HepG2 (cell line): ENCODE measurements around the gene KLC4. TPM values are rescaled to one million over a fixed set of nuclear protein-coding genes. Genes with fewer than 3 reads are reported as not detected.

Experiments used
- AKAP8 ChIP-seq: sonication (generic); formaldehyde crosslinking; IDR thresholded peaks from 2 replicates; pipeline ENCODE4 v1.5.1; 2020; ENCODE audit warnings: mild to moderate bottlenecking, missing genetic modification reagents
- ELF1 ChIP-seq: sonication (generic); formaldehyde crosslinking; IDR thresholded peaks from 2 replicates; pipeline ENCODE4 v1.4.0; 2020; ENCODE audit warnings: missing genetic modification reagents
- HHEX ChIP-seq: IDR thresholded peaks from 2 replicates; pipeline ENCODE4 v1.6.1; 2016; ENCODE audit warnings: control low read depth
- KDM4B ChIP-seq: sonication (generic); formaldehyde crosslinking; IDR thresholded peaks from 2 replicates; pipeline ENCODE4 v1.4.0; 2020; ENCODE audit warnings: missing genetic modification reagents
- KLF6 ChIP-seq: IDR thresholded peaks from 2 replicates; pipeline ENCODE4 v1.8.0; 2016; ENCODE audit warnings: missing biosample characterization, missing genetic modification reagents
- NCOA2 ChIP-seq: sonication (generic); formaldehyde crosslinking; IDR thresholded peaks from 2 replicates; pipeline ENCODE4 v1.8.0; 2022; ENCODE audit warnings: inconsistent platforms
- NFKBIZ ChIP-seq: IDR thresholded peaks from 2 replicates; pipeline ENCODE4 v1.6.1; 2018; ENCODE audit warnings: missing genetic modification reagents, missing compliant biosample characterization
- POLR2G ChIP-seq: fragments of 200-400 bp; formaldehyde crosslinking; IDR thresholded peaks from 2 replicates; pipeline ENCODE4 v1.6.1; 2018; ENCODE audit warnings: mild to moderate bottlenecking, low read depth, low read length, moderate library complexity
- RBM22 ChIP-seq: fragments of 200-400 bp; formaldehyde crosslinking; optimal IDR thresholded peaks from 2 replicates; pipeline ENCODE3; 2017; ENCODE audit warnings: mild to moderate bottlenecking, low read length, moderate library complexity
- REPIN1 ChIP-seq: sonication (generic); formaldehyde crosslinking; IDR thresholded peaks from 2 replicates; pipeline ENCODE4 v1.8.0; 2022; ENCODE audit warnings: missing genetic modification reagents, low read depth, mild to moderate bottlenecking, borderline replicate concordance
- SIX1 ChIP-seq: sonication (generic); formaldehyde crosslinking; IDR thresholded peaks from 2 replicates; pipeline ENCODE4 v1.4.0; 2020; ENCODE audit warnings: missing genetic modification reagents, borderline replicate concordance
- THYN1 ChIP-seq: sonication (generic); formaldehyde crosslinking; IDR thresholded peaks from 2 replicates; pipeline ENCODE4 v1.8.1; 2023; ENCODE audit warnings: low read depth, mild to moderate bottlenecking, moderate library complexity, missing genetic modification reagents, borderline replicate concordance
- TRIM24 ChIP-seq: sonication (generic); formaldehyde crosslinking; IDR thresholded peaks from 2 replicates; pipeline ENCODE4 v1.8.0; 2022; ENCODE audit warnings: mild to moderate bottlenecking, missing genetic modification reagents
- ZBTB20 ChIP-seq: sonication (generic); formaldehyde crosslinking; IDR thresholded peaks from 2 replicates; pipeline ENCODE4 v1.8.1; 2023; ENCODE audit warnings: missing genetic modification reagents, low read depth, mild to moderate bottlenecking, borderline replicate concordance
- ZNF180 ChIP-seq: sonication (generic); formaldehyde crosslinking; IDR thresholded peaks from 2 replicates; pipeline ENCODE4 v1.4.0; 2020; ENCODE audit warnings: low read depth, missing genetic modification reagents, borderline replicate concordance
- ZNF234 ChIP-seq: sonication (generic); formaldehyde crosslinking; conservative IDR thresholded peaks from 2 replicates; pipeline ENCODE4 v1.5.1; 2020; ENCODE audit warnings: mild to moderate bottlenecking, missing genetic modification reagents
- ZNF274 ChIP-seq: sonication (generic); formaldehyde crosslinking; IDR thresholded peaks from 2 replicates; pipeline ENCODE4 v1.5.1; 2020; ENCODE audit warnings: mild to moderate bottlenecking, missing genetic modification reagents
- ZNF34 ChIP-seq: sonication (generic); formaldehyde crosslinking; IDR thresholded peaks from 2 replicates; pipeline ENCODE4 v1.4.0; 2020; ENCODE audit warnings: mild to moderate bottlenecking, missing genetic modification reagents, borderline replicate concordance
- ZNF496 ChIP-seq: sonication (generic); formaldehyde crosslinking; IDR thresholded peaks from 2 replicates; pipeline ENCODE4 v1.8.1; 2023; ENCODE audit warnings: mild to moderate bottlenecking, moderate library complexity, missing genetic modification reagents; ENCODE audit not compliant: insufficient replicate concordance
- ZNF501 ChIP-seq: sonication (generic); formaldehyde crosslinking; IDR thresholded peaks from 2 replicates; pipeline ENCODE4 v1.5.1; 2020; ENCODE audit warnings: mild to moderate bottlenecking, moderate library complexity, missing genetic modification reagents
- ZNF549 ChIP-seq: sonication (generic); formaldehyde crosslinking; IDR thresholded peaks from 2 replicates; pipeline ENCODE4 v1.5.0; 2020; ENCODE audit warnings: missing genetic modification reagents
- ZNF563 ChIP-seq: sonication (generic); formaldehyde crosslinking; IDR thresholded peaks from 2 replicates; pipeline ENCODE4 v1.8.0; 2022; ENCODE audit warnings: mild to moderate bottlenecking, moderate library complexity, missing genetic modification reagents
- ZNF598 ChIP-seq: sonication (generic); formaldehyde crosslinking; IDR thresholded peaks from 2 replicates; pipeline ENCODE4 v1.5.1; 2020; ENCODE audit warnings: mild to moderate bottlenecking, missing genetic modification reagents, borderline replicate concordance
- ZNF746 ChIP-seq: sonication (generic); formaldehyde crosslinking; IDR thresholded peaks from 2 replicates; pipeline ENCODE4 v1.8.0; 2022; ENCODE audit warnings: mild to moderate bottlenecking, missing genetic modification reagents
- ZNF777 ChIP-seq: sonication (generic); formaldehyde crosslinking; IDR thresholded peaks from 2 replicates; pipeline ENCODE4 v1.4.0; 2020; ENCODE audit warnings: missing genetic modification reagents
- polyA plus RNA-seq, 8 experiments: library from polyadenylated mRNA; depleted of rRNA in 3 of 8; stranded (reverse) in 7 of 8; unstranded in 1 of 8; fragments of >200 nt; fragmentation: Illumina TruSeq in 4 of 8; extraction: Trizol in 4 of 8; gene quantifications; 2 replicates each; pipeline versions ENCODE4 v1.2.1 to v1.2.3, GENCODE V29; 2011 to 2016; ENCODE audit warnings: low read depth in 4 of 8, missing spikeins in 1 of 8, mixed read lengths in 1 of 8; ENCODE audit not compliant: insufficient read depth in 1 of 8
- total RNA-seq, 5 experiments: library from RNA; depleted of rRNA; stranded (reverse); fragments of >200 nt; fragmentation: Illumina TruSeq; extraction: Trizol; gene quantifications; 2 replicates each; pipeline ENCODE4 v1.2.3, GENCODE V29; 2016; ENCODE audit warnings: low read depth in 1 of 5
- TF ChIP-seq, protein P1 (sequence below): IDR thresholded peaks from 2 replicates; pipeline ENCODE4 v1.4.0; 2020; ENCODE audit warnings: mild to moderate bottlenecking, missing genetic modification reagents
- TF ChIP-seq, protein P2 (sequence below): sonication (generic); formaldehyde crosslinking; IDR thresholded peaks from 2 replicates; pipeline ENCODE4 v1.4.0; 2020; ENCODE audit warnings: missing genetic modification reagents

The KLC4 gene
- total and polyA plus RNA-seq, 2 of the 13 experiments (the other 11 are each of a cell fraction or from before 2014, with no cell fraction given), result 45.4 to 70.4 TPM

DNA sequence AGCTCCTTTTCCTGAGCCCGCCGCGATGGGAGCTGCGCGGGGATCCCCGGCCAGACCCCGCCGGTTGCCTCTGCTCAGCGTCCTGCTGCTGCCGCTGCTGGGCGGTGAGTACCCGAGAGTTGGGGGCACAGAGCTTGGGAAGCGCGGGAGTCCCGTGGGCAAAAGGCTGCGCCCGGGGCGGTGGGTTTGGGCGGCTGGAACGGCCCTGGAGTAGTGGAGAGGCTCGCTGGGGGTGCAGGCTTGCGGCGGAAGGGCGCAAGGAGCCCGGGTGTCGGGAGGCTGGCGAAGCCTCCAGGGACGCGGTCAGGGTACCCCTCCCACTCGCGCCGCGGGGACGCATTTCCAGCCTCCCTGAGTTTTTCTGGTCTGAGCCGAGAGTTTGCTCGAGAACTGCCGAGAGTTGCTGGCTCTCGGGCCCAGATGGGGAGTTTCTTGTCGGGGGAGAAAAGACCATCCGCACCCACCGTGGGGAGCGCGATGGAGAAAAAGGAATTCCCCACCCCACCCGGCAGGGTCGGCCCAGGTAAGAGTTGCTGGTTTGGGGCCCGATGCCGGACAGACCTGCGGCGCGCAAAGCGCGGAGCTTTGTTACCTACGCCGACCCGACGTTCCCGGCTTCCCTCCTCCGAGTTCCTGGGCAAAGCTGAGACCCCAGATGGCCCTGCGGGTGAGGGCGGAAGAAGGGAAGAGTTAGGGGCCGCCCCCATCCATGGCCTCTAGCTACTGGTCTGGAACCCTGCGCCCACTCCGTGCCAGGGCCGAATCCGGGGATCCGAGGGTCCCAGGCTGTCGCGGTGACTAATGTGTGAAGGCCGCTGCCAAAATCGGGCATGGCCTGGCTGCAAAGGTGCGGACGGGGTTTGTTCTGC lies 17.3 kb downstream of the KLC4 start (continued):
- no peak for TF ChIP-seq ZNF598 (CRISPR knock-in tag)
- peak; percentile 69 for TF ChIP-seq RBM22
- TF ChIP-seq SIX1 (CRISPR knock-in tag), result no peak
- no peak for TF ChIP-seq HHEX
- TF ChIP-seq ZNF501 (CRISPR knock-in tag), result peak; percentile 64
- peak; percentile 71; the same call in 1 of the 2 replicates for TF ChIP-seq ZNF34
- peak; percentile 47; the same call in 1 of the 2 replicates for TF ChIP-seq POLR2G
- TF ChIP-seq THYN1, result no peak
- TF ChIP-seq AKAP8 (CRISPR knock-in tag), result peak; percentile 37; the same call in 1 of the 2 replicates
- no peak for TF ChIP-seq ZNF274 (CRISPR knock-in tag)
- no peak for TF ChIP-seq ZBTB20 (CRISPR knock-in tag)
- TF ChIP-seq KLF6 (CRISPR knock-in tag), result 0 out of 2 replicates have a peak, but pooled peaks have one; percentile 46
- no peak for TF ChIP-seq NFKBIZ
- no peak for TF ChIP-seq NCOA2
- TF ChIP-seq ZNF777 (CRISPR knock-in tag), result peak; percentile 45
- TF ChIP-seq, protein P1, sequence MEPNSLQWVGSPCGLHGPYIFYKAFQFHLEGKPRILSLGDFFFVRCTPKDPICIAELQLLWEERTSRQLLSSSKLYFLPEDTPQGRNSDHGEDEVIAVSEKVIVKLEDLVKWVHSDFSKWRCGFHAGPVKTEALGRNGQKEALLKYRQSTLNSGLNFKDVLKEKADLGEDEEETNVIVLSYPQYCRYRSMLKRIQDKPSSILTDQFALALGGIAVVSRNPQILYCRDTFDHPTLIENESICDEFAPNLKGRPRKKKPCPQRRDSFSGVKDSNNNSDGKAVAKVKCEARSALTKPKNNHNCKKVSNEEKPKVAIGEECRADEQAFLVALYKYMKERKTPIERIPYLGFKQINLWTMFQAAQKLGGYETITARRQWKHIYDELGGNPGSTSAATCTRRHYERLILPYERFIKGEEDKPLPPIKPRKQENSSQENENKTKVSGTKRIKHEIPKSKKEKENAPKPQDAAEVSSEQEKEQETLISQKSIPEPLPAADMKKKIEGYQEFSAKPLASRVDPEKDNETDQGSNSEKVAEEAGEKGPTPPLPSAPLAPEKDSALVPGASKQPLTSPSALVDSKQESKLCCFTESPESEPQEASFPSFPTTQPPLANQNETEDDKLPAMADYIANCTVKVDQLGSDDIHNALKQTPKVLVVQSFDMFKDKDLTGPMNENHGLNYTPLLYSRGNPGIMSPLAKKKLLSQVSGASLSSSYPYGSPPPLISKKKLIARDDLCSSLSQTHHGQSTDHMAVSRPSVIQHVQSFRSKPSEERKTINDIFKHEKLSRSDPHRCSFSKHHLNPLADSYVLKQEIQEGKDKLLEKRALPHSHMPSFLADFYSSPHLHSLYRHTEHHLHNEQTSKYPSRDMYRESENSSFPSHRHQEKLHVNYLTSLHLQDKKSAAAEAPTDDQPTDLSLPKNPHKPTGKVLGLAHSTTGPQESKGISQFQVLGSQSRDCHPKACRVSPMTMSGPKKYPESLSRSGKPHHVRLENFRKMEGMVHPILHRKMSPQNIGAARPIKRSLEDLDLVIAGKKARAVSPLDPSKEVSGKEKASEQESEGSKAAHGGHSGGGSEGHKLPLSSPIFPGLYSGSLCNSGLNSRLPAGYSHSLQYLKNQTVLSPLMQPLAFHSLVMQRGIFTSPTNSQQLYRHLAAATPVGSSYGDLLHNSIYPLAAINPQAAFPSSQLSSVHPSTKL, result no peak
- TF ChIP-seq ZNF180 (CRISPR knock-in tag), result no peak
- TF ChIP-seq ZNF746 (CRISPR knock-in tag), result peak; percentile 77; the same call in 1 of the 2 replicates
- TF ChIP-seq KDM4B (CRISPR knock-in tag), result no peak
- peak; percentile 58 for TF ChIP-seq ELF1 (CRISPR knock-in tag)
- TF ChIP-seq REPIN1 (CRISPR knock-in tag), result 0 out of 2 replicates have a peak, but pooled peaks have one; percentile 27
- TF ChIP-seq ZNF234, result 0 out of 2 replicates have a peak, but pooled peaks have one; percentile 66
- no peak for TF ChIP-seq ZNF549
- TF ChIP-seq TRIM24 (CRISPR knock-in tag), result no peak
- peak; percentile 58 for TF ChIP-seq ZNF563
- TF ChIP-seq, protein P2, sequence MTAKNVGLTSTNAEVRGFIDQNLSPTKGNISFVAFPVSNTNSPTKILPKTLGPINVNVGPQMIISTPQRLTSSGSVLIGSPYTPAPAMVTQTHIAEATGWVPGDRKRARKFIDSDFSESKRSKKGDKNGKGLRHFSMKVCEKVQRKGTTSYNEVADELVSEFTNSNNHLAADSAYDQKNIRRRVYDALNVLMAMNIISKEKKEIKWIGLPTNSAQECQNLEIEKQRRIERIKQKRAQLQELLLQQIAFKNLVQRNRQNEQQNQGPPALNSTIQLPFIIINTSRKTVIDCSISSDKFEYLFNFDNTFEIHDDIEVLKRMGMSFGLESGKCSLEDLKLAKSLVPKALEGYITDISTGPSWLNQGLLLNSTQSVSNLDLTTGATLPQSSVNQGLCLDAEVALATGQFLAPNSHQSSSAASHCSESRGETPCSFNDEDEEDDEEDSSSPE (CRISPR knock-in tag), result peak; percentile 17; the same call in 1 of the 2 replicates
- no peak for TF ChIP-seq ZNF496 (CRISPR knock-in tag)
